UCSD-AML1 (cell line): Measurements from ENCODE around the gene FSTL5.

ENCODE experiments used
- DNase-seq: peaks from one replicate; lab custom pipeline; 2025; ENCODE audit not compliant: unreplicated experiment; lab: John Stamatoyannopoulos, UW

FSTL5 gene

DNA sequence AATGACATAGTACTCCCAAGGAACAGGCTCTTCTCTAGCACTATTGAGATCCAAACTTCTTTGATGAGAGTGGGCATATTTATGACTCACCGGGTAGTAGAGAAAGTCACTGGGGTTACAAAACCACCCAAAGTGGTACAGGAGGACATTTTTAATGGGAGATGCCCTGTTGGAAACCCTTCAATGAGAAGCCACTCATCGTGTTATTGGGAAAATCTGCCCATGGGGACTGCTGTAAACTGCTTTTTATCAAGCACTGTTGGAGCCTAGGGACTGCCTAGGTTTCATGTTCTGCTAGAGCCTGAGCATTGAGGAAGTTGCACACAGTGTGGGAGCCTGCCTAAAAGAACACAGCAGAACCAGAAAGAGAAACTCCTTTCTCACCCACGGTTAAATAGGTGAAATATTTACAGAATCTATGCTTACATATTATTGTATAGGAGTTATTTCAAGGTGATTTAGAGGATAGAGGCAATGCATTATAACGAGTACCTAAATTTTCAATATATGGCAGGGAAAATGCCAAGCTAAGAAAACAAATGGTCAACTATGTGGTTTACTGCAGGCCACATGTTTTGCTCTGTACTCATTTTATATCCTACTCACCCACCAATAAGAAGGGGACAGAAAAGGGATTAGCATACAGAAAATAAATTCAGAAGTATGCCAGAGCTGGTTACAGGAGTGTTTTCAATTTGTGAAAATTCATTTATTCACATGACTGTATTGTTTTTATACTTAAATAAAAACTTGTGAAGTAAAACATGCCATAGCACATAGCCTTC is 559.1 kb downstream of the FSTL5 start:
- DNase-seq, result no peak

DNA sequence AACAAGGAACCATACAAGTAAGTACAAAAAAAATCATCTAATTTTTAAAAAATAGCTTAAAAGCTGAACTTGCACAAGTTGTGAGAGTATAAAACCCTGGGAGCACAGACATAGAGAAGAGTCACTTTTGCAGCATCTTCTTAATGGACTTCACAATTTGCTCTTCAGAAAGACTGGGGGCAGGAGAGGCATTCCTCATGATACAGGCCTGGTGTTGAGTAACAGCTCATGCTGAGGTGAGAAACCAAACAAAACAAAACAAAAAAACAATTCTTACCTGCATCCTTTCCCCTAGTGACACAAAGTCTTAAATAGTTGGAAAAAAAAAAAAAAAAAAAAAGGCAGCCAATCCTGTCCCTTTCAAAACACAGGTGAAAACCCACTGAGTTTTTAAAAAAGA is 562.8 kb downstream of the FSTL5 start:
- no peak for DNase-seq

DNA sequence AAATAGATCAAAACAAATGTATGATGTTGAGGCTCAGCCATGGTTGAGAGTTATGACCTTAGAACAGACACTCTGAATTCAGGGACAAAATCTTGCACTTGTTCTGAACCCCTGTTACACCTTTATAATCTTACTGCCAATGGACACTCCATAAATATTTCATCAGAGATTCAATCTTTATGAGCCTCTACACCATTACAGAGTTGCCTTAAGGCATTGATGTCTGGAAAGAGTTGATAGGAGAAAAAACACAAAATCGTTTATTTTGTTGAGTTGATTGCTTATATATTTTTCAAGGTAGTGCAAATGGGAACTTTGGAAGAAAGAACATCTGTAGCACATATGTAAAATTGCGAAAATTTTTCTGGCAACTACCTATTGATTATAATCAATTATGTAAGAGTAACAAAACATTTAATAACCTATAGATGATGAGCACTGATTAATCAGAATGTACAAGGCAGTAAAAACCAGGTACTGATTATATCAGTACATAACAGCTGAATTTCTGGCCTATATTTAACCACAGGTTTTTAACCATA is 568.5 kb downstream of the FSTL5 start:
- DNase-seq, result no peak

DNA sequence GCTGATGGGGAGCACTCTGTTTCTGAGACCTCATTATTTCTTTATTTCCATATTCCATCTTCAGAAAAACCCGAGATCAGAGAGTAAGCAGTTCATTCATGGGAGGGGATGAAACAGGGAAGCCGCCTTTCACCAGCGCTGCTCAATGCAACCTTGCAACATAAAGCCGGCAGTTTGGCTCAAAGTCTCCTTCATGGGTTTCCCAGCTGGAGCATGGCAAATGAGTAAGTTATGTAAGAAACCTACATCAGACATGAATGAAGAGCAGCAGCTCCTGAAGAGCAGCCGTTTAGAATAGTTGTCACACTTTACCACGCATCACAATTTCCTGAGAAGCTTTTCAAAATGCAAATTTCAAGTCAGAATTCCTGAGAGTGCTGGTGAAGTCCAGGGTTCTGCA is 578.8 kb downstream of the FSTL5 start:
- DNase-seq, result no peak

GRCh38 chr4:161583549-161583948 is 580.3 kb downstream of the FSTL5 start:
- no peak for DNase-seq

DNA sequence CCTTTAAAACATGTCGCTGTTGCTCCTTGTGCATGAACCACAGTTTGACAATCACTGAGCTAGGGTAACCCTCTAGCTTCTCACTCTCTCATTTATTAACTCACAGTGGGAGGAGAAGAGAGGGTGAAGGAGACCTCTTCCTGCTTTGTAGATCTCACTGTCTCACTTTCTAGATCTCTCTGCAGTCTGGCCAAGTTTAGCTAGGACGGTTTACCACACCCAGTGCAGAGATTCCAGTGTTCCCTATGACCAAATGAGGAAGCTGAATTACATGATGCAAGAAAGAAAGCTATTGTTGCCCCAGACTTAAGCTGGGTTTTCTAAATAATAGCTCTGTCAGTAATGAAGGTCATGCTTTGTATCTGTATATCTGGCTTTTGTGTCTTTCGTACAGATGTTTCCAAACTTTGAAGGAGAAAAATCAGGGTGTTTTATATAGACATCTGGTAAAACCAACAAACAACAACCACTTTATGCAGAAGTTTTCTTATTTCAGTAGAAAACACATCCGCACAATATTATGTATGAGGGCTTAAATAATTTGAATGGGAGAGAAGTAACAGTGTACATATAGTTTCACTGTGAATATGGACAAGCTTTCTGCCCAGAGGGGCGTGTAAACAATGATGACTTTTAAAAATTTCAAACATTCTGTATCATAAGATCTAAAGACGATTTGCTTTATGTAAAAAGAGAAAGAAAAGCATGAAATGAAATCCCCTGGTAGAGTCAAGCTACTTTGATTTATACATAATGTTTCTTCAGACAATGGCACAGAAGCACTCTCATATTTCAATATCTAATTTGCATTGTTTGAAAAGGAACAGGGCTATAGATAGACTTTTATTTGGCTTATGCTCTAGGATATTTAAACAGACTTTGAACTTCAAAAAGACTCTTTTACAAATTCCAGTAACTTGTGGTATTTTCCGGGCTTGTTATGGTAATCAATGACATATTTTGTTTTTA is 582.3 kb downstream of the FSTL5 start:
- DNase-seq, result no peak

DNA sequence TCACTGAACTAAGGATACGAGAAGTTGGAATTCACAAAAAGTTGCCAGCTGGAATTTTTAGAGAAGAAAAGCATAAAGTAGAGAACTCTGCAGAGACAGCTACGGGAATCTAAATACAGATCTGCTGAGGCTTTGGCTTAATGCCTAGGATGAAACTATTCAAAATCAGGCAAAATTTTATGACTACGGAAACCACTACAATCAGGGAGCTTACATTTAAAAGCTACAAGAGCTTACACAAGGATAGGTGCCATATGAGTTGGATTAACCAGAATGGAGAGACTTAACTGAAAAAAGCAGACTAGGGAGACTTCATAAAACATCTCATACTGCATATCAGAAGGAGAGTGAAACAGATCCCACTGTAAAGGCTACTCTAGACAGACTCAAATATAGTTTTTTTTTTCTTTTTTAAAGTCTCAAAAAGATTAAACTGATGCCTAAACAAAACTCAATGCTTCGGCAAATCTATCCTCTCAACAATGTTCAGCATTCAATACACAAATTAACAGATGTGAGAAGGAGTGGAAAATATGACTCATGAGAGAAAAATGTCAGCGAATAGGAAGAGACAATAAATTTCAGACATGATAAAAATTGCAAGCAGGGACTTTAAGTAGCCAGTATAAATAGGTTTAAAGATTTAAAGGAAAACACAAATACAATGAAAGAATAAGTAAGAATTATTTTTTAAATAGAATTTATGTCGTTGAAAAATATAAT is 586.1 kb downstream of the FSTL5 start:
- no peak for DNase-seq

DNA sequence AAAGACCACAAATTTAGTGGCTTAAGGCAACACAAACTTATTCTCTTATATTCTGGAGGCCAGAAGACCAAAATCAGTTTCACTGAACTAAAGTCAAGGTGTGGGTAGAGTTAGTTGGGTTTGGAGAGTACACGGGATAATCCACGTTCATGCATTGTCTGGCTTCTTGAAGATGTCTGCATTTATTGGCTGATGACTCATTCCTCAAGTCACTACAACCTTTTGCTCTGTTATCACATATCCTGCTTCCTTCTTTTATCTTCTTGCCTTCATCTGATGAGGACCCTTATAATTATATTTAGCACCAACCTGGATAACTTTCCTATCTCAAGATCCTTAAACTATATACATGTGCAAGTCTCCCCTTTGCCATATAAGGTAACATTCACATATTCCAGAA is 590.0 kb downstream of the FSTL5 start:
- DNase-seq, result no peak

DNA sequence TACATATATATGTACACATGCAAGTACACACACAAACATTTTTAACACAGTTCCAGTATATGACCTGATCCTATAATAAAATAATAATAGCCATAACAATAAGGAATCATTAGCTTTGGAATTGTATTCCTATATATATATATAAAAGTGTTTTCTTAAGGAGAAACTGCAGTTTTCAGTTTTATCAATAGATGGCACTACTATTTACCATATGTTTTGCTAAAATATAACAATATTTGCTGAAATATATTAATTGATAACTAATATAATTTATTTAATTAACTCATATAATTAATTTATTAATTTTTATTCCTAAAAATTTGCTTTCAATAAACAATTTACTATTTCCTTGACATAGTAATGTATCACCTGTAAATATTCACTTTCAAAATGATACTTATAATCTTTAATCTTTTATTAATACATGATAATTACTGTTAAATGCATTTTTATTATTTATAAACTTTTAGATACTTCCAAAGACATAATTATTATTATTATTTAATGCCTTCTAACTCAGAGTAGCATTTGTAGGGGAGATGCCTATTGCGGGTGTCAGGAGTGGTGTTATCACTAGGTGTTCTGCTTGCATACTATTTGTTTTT is 599.5 kb downstream of the FSTL5 start:
- DNase-seq, result no peak

- DNase-seq, result no peak
Observed at GRCh38 chr4:161555689-161556660, 607.8 kb downstream of the FSTL5 start.

DNA sequence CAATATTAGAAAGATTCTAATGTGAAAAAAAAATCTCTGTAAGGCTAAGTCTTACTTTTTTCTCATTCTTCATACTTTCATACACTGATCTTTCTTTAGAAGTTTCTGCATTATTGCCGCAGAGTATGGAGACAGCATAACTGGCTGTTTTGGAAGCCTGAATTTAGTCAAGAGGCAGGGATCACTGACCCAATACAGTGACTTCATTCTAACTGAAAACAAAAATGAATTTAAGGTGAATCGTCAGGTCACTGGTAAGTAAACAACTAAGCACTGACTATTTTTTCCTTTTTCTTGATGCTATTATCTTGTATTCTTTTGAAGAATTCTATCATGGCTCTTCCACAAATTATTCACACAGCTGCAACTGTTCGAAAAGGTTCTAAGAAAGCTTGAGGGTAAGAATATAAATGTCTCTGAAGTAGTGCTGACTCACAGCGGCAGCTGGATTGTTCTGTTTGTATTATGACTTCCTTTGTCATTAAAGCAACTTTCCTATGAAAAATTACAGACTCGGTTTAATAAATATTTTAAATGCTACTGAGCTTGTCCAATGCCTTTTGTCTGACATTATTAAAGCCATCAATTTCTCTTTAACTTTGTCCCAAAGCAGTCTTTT is 609.3 kb downstream of the FSTL5 start:
- no peak for DNase-seq

DNA sequence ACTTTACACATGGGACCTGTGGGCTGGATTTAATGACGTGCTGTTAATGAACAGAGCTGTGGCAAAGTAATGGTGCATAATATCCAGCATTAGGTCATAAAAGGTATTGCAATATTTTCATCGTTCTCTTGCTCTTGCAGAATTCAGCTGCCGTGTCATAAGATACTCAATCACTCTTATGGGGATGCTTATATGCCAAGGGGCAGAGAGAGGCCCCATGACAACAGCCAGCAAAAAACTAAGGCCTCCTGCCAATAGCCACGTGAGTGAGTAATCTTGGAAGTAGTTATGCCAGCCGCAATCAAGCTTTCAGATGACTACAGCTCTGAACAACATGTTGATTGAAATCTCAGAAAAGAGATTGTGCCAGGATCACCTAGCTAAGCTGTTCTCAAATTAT is 616.9 kb downstream of the FSTL5 start:
- DNase-seq, result no peak

DNA sequence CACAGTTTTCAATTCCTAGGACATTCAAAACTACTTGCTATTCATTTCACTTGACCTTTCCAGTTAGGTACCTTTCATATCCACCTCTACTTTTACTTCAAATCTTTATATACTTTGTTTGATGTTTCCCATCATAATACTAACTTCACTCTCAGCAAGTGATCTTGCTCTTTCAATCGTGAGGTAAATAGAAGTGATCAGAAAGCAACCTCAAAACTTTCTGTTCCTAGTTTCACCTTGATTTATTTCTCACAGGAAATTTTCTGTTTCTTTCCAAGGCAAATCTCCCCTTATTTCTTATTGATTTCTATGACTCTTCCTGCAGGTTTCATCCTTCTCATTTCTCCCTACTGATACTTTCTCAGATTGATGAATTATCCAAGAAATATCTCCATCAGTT is 623.5 kb downstream of the FSTL5 start:
- no peak for DNase-seq

GRCh38 chr4:161538941-161539340 is 624.9 kb downstream of the FSTL5 start:
- DNase-seq, result no peak

DNA sequence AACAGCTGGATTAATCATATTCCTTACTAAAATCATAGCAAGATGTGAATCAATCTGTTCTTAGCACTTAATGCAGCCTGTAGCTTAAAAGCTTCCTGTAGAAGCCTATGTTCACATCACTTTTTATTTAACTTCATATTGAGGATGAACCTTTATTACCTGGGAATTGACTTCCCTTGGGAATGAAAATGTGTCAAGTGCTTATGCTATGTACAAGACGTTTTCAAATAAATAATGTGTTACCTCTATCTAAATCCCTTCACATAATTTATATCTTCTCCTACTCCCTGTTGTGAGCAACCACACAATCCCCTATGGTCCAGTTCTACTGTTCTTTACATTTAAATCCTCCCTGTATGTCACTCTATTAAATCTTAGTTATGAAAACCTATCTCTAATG is 633.1 kb downstream of the FSTL5 start:
- no peak for DNase-seq

DNA sequence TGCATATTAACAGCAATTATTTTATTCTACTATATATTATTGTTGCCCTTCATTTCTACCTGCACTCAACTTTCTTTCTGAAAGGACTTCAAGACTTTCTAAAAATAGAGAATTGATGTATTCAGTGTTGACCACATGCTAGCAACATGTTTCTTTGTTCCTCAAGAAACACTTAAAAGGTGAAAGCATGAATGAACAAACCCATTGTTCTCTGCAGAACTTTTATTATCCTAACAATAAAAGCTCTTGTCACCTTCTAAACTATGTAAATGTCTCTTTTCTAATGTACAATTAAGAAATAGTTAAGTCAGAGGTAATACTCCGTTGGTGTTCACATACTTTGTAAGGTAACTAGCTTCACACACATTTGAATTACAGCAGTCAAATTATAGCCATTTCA is 638.7 kb downstream of the FSTL5 start:
- DNase-seq, result no peak

DNA sequence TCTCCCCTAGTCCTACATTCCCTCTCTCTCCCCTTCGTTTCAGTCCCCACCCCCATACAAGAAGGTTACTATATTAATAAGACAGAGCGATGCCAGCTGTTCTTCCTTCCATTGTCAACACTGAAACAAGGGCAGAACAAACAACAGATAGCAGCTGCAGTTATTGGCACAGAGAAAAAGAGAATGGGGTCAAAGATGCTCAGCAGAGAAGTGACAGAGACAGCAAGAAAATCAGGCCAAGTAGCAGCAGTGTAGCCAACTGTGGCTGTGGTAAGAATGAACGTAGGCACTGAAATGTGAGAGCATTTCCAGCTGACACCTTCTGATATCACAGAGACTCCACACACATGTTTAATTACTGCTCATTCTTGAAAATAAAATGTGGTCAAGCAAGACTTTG is 641.8 kb downstream of the FSTL5 start:
- no peak for DNase-seq

DNA sequence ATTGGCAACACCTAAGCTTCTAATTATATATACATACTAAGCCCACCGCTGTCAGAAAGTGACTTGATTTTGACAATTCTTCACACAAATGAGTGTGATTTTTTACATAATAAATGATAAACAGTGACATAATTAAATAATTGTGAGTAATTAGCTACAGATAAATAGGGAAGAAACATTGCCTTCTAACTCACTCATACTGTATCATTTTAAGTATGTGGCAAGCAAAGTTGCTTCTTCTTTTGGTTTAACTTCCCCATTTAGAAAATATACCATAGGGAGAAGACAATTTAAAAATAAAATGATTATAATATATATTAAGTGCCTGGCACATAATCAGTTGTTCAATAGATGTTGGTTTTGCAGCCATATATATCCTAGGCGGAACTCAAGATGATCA is 644.2 kb downstream of the FSTL5 start:
- DNase-seq, result no peak

- DNase-seq, result no peak
Observed at GRCh38 chr4:161517941-161518340, 645.9 kb downstream of the FSTL5 start.
